Measurements from ENCODE around the gene AKAP17A. TPM values are rescaled to one million over a fixed set of nuclear protein-coding genes. Genes with fewer than 3 reads are reported as not detected.

Gene AKAP17A
- polyA plus RNA-seq, 1 donor (not counting 4 experiments of a cell fraction or from before 2014, with no cell fraction given) = 12.8 TPM

- peaks cover 29 to 53% of the 10 kb centered on the region in 2 experiments for H3K36me3 ChIP-seq (ENCODE audit: control insufficient read depth in 2 of 2, extremely low read depth in 1 of 2, insufficient read depth in 2 of 2, low read length in 2 of 2)
- H3K9ac ChIP-seq (ENCODE audit: control insufficient read depth, extremely low read depth, insufficient read depth, low read length) = no peak overlapping the region
- no peak overlapping the region for H3K27ac ChIP-seq (ENCODE audit: control insufficient read depth, insufficient read depth, low read length)
- no peak for DNase-seq (ENCODE audit: low read depth, low spot score)
- no peak overlapping the region for H3K4me2 ChIP-seq (ENCODE audit: control insufficient read depth, extremely low read depth, insufficient read depth, low read depth, low read length)
- H3K4me1 ChIP-seq (ENCODE audit: control insufficient read depth, extremely low read depth, insufficient read depth, low read length) = no peaks in the 10 kb centered on the region
- no peak overlapping the region for H2AFZ ChIP-seq (ENCODE audit: control insufficient read depth, low read length)
- H3K4me3 ChIP-seq (ENCODE audit: control insufficient read depth in 2 of 3, extremely low read depth in 1 of 3, insufficient read depth in 2 of 3, low read depth in 1 of 3, low read length in 3 of 3) = no peak overlapping the region
- TF ChIP-seq EZH2 (IDR thresholded peaks at IDR 0.05; ENCODE audit: low read length) = no peak
- TF ChIP-seq CTCF (optimal IDR thresholded peaks at IDR 0.05 in 1 of 3, IDR thresholded peaks at IDR 0.05 in 1 of 3, conservative IDR thresholded peaks at IDR 0.05 in 1 of 3; ENCODE audit: extremely low read depth in 1 of 3, insufficient read depth in 2 of 3, low read length in 3 of 3) = no peak
- no peak for FAIRE-seq
- H4K20me1 ChIP-seq (ENCODE audit: control insufficient read depth, extremely low read depth, insufficient read depth, low read length) = no peaks in the 10 kb centered on the region
- dilution Hi-C loops (cut with MboI; ENCODE audit: extremely low pct_ligation_motif_present, low sequenced_read_pairs) = no loop called here
- no peaks in the 10 kb centered on the region for H3K9me1 ChIP-seq (ENCODE audit: control insufficient read depth, extremely low read depth, insufficient read depth, low read length)
- H3K79me2 ChIP-seq (ENCODE audit: control insufficient read depth, insufficient read depth, low read length) = peaks cover 55% of the 10 kb centered on the region
- no peaks in the 10 kb centered on the region for H3K27me3 ChIP-seq (ENCODE audit: control insufficient read depth, extremely low read depth, insufficient read depth, low read length)
- no peaks in the 10 kb centered on the region for H3K9me3 ChIP-seq (ENCODE audit: control insufficient read depth, low read depth, low read length)
Measured at GRCh38 chrX:1598021-1598875, 6.8 kb downstream of the AKAP17A start.

- Histone ChIP-seq H3K4me1 (ENCODE audit: control insufficient read depth, extremely low read depth, insufficient read depth, low read length) (no peaks in the 10 kb centered on the region), H3K9me1 (ENCODE audit: control insufficient read depth, extremely low read depth, insufficient read depth, low read length) (no peaks in the 10 kb centered on the region), H3K79me2 (ENCODE audit: control insufficient read depth, insufficient read depth, low read length) (peaks cover 46% of the 10 kb centered on the region), H3K4me3 (ENCODE audit: control insufficient read depth in 2 of 3, extremely low read depth in 1 of 3, insufficient read depth in 2 of 3, low read depth in 1 of 3, low read length in 3 of 3) (no peak overlapping the region), H3K36me3 (ENCODE audit: control insufficient read depth in 2 of 2, extremely low read depth in 1 of 2, insufficient read depth in 2 of 2, low read length in 2 of 2) (peaks cover 26 to 52% of the 10 kb centered on the region in 2 experiments), H3K27ac (ENCODE audit: control insufficient read depth, insufficient read depth, low read length) (no peak overlapping the region), H4K20me1 (ENCODE audit: control insufficient read depth, extremely low read depth, insufficient read depth, low read length) (no peaks in the 10 kb centered on the region), H3K4me2 (ENCODE audit: control insufficient read depth, extremely low read depth, insufficient read depth, low read depth, low read length) (no peak overlapping the region), H3K27me3 (ENCODE audit: control insufficient read depth, extremely low read depth, insufficient read depth, low read length) (no peaks in the 10 kb centered on the region), H2AFZ (ENCODE audit: control insufficient read depth, low read length) (no peak overlapping the region), H3K9ac (ENCODE audit: control insufficient read depth, extremely low read depth, insufficient read depth, low read length) (no peak overlapping the region), H3K9me3 (ENCODE audit: control insufficient read depth, low read depth, low read length) (no peaks in the 10 kb centered on the region)
- DNase-seq (ENCODE audit: low read depth, low spot score) (no peak), FAIRE-seq (no peak)
- dilution Hi-C loops (cut with MboI; ENCODE audit: extremely low pct_ligation_motif_present, low sequenced_read_pairs) = no loop called here
- TF ChIP-seq EZH2 (IDR thresholded peaks at IDR 0.05; ENCODE audit: low read length) (no peak), CTCF (optimal IDR thresholded peaks at IDR 0.05 in 1 of 3, IDR thresholded peaks at IDR 0.05 in 1 of 3, conservative IDR thresholded peaks at IDR 0.05 in 1 of 3; ENCODE audit: extremely low read depth in 1 of 3, insufficient read depth in 2 of 3, low read length in 3 of 3) (no peak)
Measured at GRCh38 chrX:1598876-1599790, 7.7 kb downstream of the AKAP17A start.
